Activated CD8-positive, alpha-beta T cell treated with anti-CD3 and anti-CD28 coated beads for 36 hours (primary cell): ENCODE data around the gene DIS3L2. TPM values are rescaled to one million over a fixed set of nuclear protein-coding genes. Genes with fewer than 3 reads are reported as not detected.

Source experiments
- ATAC-seq: fragments of 200-7000 bp; cut with Tn5 transposase; one replicate; pipeline ENCODE4 v1.10.0; 2021; ENCODE audit warnings: mild to moderate bottlenecking, moderate library complexity
- CTCF ChIA-PET: fragments of 350-600 bp; sonication (Branson Sonifier 250); formaldehyde crosslinking; loops from one replicate; lab custom pipeline; 2021; ENCODE audit warnings: antibody characterized with exemption; lab: Charles Lee
- POLR2A ChIA-PET: fragments of 350-600 bp; sonication (Branson Sonifier 250); formaldehyde crosslinking; loops from one replicate; lab custom pipeline; 2021; ENCODE audit warnings: antibody characterized with exemption; lab: Charles Lee
- DNase-seq: peaks from one replicate; pipeline ENCODE4 v3.0.0-alpha.2; 2020
- H3K27ac Mint-ChIP-seq: one replicate; pipeline ENCODE4 v1.8.0; 2021; ENCODE audit warnings: mild to moderate bottlenecking, mixed read lengths
- H3K27me3 Mint-ChIP-seq: one replicate; pipeline ENCODE4 v1.8.0; 2021; ENCODE audit warnings: mixed read lengths
- H3K36me3 Mint-ChIP-seq: one replicate; pipeline ENCODE4 v1.8.0; 2021; ENCODE audit warnings: low read depth, mixed read lengths
- H3K4me1 Mint-ChIP-seq: one replicate; pipeline ENCODE4 v1.8.0; 2021; ENCODE audit warnings: low read depth, mixed read lengths
- H3K4me3 Mint-ChIP-seq: one replicate; pipeline ENCODE4 v1.8.0; 2021; ENCODE audit warnings: mild to moderate bottlenecking, moderate library complexity, mixed read lengths
- H3K9me3 Mint-ChIP-seq: one replicate; pipeline ENCODE4 v1.8.0; 2021; ENCODE audit warnings: mixed read lengths
- CTCF ChIP-seq: fragments of 200-600 bp; IDR thresholded peaks from one replicate; pipeline ENCODE4 v1.8.0; 2022; ENCODE audit warnings: antibody characterized with exemption, mild to moderate bottlenecking
- intact Hi-C: fragments of 100-400 bp; cut with micrococcal nuclease; formaldehyde crosslinking; loops from one replicate; pipeline ENCODE4 v1.10.0; 2022
- total RNA-seq, 2 experiments: library from RNA; stranded (reverse); gene quantifications; one replicate each; pipeline ENCODE4 v1.2.3, GENCODE V29; 2021

The DIS3L2 gene
- total RNA-seq, 2 experiments from 2014 or later, result 26.5 to 27.2 TPM

GRCh38 chr2:232184346-232184745, 222.8 kb downstream of the DIS3L2 start:
- H3K4me3 Mint-ChIP-seq, result no peak overlapping the region
- no peak for ATAC-seq
- CTCF ChIA-PET, result interaction anchor here (1.8 kb wide), 1 partner anchor 284 kb away, joined by 7 read pairs; no protein-coding TSS in a partner anchor
- POLR2A ChIA-PET, result no interaction called here
- no peak overlapping the region for H3K27ac Mint-ChIP-seq
- no peak for TF ChIP-seq CTCF
- H3K36me3 Mint-ChIP-seq, result peaks cover 11% of the 10 kb centered on the region
- H3K27me3 Mint-ChIP-seq, result no peaks in the 10 kb centered on the region
- DNase-seq, result no peak
- intact Hi-C loops, result no loop called here
- H3K4me1 Mint-ChIP-seq, result no peaks in the 10 kb centered on the region
- H3K9me3 Mint-ChIP-seq, result no peaks in the 10 kb centered on the region

GRCh38 chr2:232190796-232191195, 229.3 kb downstream of the DIS3L2 start:
- no peaks in the 10 kb centered on the region for H3K4me1 Mint-ChIP-seq
- ChIA-PET CTCF (interaction anchor here (1.2 to 1.3 kb wide), 2 partner anchors 290 to 338 kb away, joined by 3 read pairs; no protein-coding TSS in a partner anchor), POLR2A (interaction anchor here (0.7 kb wide), 1 partner anchor 85 kb away, joined by 3 read pairs; no protein-coding TSS in a partner anchor)
- peaks cover 5% of the 10 kb centered on the region for H3K9me3 Mint-ChIP-seq
- no peak for TF ChIP-seq CTCF
- ATAC-seq (no peak), DNase-seq (no peak)
- no peaks in the 10 kb centered on the region for H3K27me3 Mint-ChIP-seq
- intact Hi-C loops, result no loop called here
- H3K4me3 Mint-ChIP-seq, result no peak overlapping the region
- H3K27ac Mint-ChIP-seq, result no peak overlapping the region
- peaks cover 29% of the 10 kb centered on the region for H3K36me3 Mint-ChIP-seq

- Mint-ChIP-seq H3K27me3 (no peaks in the 10 kb centered on the region), H3K4me1 (no peaks in the 10 kb centered on the region), H3K36me3 (peaks cover 29% of the 10 kb centered on the region), H3K9me3 (peaks cover 5% of the 10 kb centered on the region), H3K4me3 (no peak overlapping the region), H3K27ac (no peak overlapping the region)
- POLR2A ChIA-PET, result no interaction called here
- CTCF ChIA-PET, result interaction anchor here (0.6 to 1.6 kb wide), 4 partner anchors 13 to 97 kb away, joined by 3 to 4 read pairs (median 3); no protein-coding TSS in a partner anchor
- intact Hi-C loops, result no loop called here
- DNase-seq, result no peak
- no peak for TF ChIP-seq CTCF
- ATAC-seq, result no peak
Observed at GRCh38 chr2:232195487-232195886, 234.0 kb downstream of the DIS3L2 start.

- H3K9me3 Mint-ChIP-seq, result peaks cover 5% of the 10 kb centered on the region
- intact Hi-C loops, result no loop called here
- ATAC-seq (no peak), DNase-seq (no peak)
- H3K4me3 Mint-ChIP-seq, result no peak overlapping the region
- no peaks in the 10 kb centered on the region for H3K4me1 Mint-ChIP-seq
- no peak overlapping the region for H3K27ac Mint-ChIP-seq
- H3K27me3 Mint-ChIP-seq, result no peaks in the 10 kb centered on the region
- POLR2A ChIA-PET, result no interaction called here
- CTCF ChIA-PET, result interaction anchor here (1.6 kb wide), 1 partner anchor 96 kb away, joined by 3 read pairs; no protein-coding TSS in a partner anchor
- TF ChIP-seq CTCF, result no peak
- peaks cover 34% of the 10 kb centered on the region for H3K36me3 Mint-ChIP-seq
Observed at GRCh38 chr2:232196802-232197201, 235.3 kb downstream of the DIS3L2 start.

- H3K27me3 Mint-ChIP-seq, result no peaks in the 10 kb centered on the region
- no peaks in the 10 kb centered on the region for H3K9me3 Mint-ChIP-seq
- TF ChIP-seq CTCF, result no peak
- POLR2A ChIA-PET, result no interaction called here
- H3K4me1 Mint-ChIP-seq, result peaks cover 3% of the 10 kb centered on the region
- intact Hi-C loops, result no loop called here
- CTCF ChIA-PET, result no interaction called here
- ATAC-seq (no peak), DNase-seq (no peak)
- peaks cover 22% of the 10 kb centered on the region for H3K36me3 Mint-ChIP-seq
- no peak overlapping the region for H3K4me3 Mint-ChIP-seq
- H3K27ac Mint-ChIP-seq, result no peak overlapping the region
Observed at GRCh38 chr2:232200195-232200594, 238.7 kb downstream of the DIS3L2 start.
